HepG2 (cell line): Measurements from ENCODE around the gene DOCK9. TPM values are rescaled to one million over a fixed set of nuclear protein-coding genes. Genes with fewer than 3 reads are reported as not detected.

Source experiments
- ATAC-seq: fragments of 200-7000 bp; cut with Tn5 transposase; 3 replicates; pipeline ENCODE4 v1.9.1; 2020; ENCODE audit warnings: mild to moderate bottlenecking, moderate library complexity
- BruUV-seq: library from RNA; stranded (reverse); fragments of 400-500 nt; replicated peaks from 2 replicates; lab custom pipeline; 2021; lab: Mats Ljungman, UMichigan
- CTCF ChIA-PET: fragments of 300-600 bp; formaldehyde crosslinking; extraction: SDS; loops from one replicate; lab custom pipeline; 2021; ENCODE audit warnings: low total read pairs, inconsistent platforms, low intra/inter-chr PET ratio; lab: Yijun Ruan, JAX
- POLR2A ChIA-PET: fragments of 350-600 bp; sonication (Branson Sonifier 250); formaldehyde crosslinking; loops from one replicate; lab custom pipeline; 2020; ENCODE audit warnings: antibody characterized with exemption, inconsistent platforms; lab: Yijun Ruan, JAX
- DNase-seq: peaks from one replicate; pipeline ENCODE4 v3.0.0-alpha.2; 2015; ENCODE audit warnings: low spot score
- FAIRE-seq: peaks from 3 replicates; lab custom pipeline; 2011; peaks lifted over from hg19 to GRCh38; lab: Jason Lieb, UNC
- H2AFZ ChIP-seq: one replicate; pipeline ENCODE4 v1.6.1; 2011; ENCODE audit warnings: low read length, inconsistent platforms
- H3K27ac ChIP-seq: fragments of 300-600 bp; 3 replicates; pipeline ENCODE4 v1.8.0; 2011; ENCODE audit warnings: mixed run types, mild to moderate bottlenecking, mixed read lengths, low read length, inconsistent platforms; ENCODE audit not compliant: insufficient read depth; ENCODE audit errors: extremely low read length
- H3K27me3 ChIP-seq, 2 experiments: fragments of 200-600 bp in 1 of 2; 2 replicates in 1 of 2; 3 replicates in 1 of 2; pipeline versions ENCODE4 v1.6.0 to v1.8.0; 2011; ENCODE audit warnings: low read length in 2 of 2, mild to moderate bottlenecking in 2 of 2, moderate library complexity in 2 of 2, inconsistent platforms in 1 of 2; ENCODE audit not compliant: insufficient read depth in 2 of 2, control insufficient read depth in 1 of 2
- H3K36me3 ChIP-seq, 2 experiments: fragments of 200-600 bp in 1 of 2; replicated peaks in 1 of 2; 2 replicates in 1 of 2; 3 replicates in 1 of 2; pipeline versions ENCODE4 v1.5.1 to v1.8.0; 2011; ENCODE audit warnings: low read length in 2 of 2, inconsistent platforms in 1 of 2; ENCODE audit not compliant: insufficient read depth in 2 of 2, control insufficient read depth in 1 of 2
- H3K4me1 ChIP-seq: 2 replicates; pipeline ENCODE4 v1.5.1; 2012; ENCODE audit warnings: low read length, inconsistent platforms; ENCODE audit not compliant: insufficient read depth
- H3K4me2 ChIP-seq: 2 replicates; pipeline ENCODE4 v1.6.0; 2011; ENCODE audit warnings: low read depth, low read length, inconsistent platforms
- H3K4me3 ChIP-seq, 3 experiments: fragments of 200-600 bp in 1 of 3; sonication (generic), shearing (Covaris generic) in 1 of 3; replicated peaks in 1 of 3; 2 replicates each; pipeline ENCODE4 v1.5.1; 2011 to 2016; ENCODE audit warnings: low read length in 3 of 3, inconsistent platforms in 2 of 3, low read depth in 2 of 3, mild to moderate bottlenecking in 2 of 3, control low read depth in 1 of 3, mixed read lengths in 1 of 3; ENCODE audit not compliant: insufficient read depth in 1 of 3
- H3K79me2 ChIP-seq: one replicate; pipeline ENCODE4 v1.6.1; 2011; ENCODE audit warnings: low read length, inconsistent platforms; ENCODE audit not compliant: insufficient read depth
- H3K9ac ChIP-seq: 2 replicates; pipeline ENCODE4 v1.6.0; 2011; ENCODE audit warnings: mild to moderate bottlenecking, low read depth, low read length, inconsistent platforms; ENCODE audit not compliant: insufficient read depth
- H3K9me3 ChIP-seq: 2 replicates; pipeline ENCODE4 v1.5.1; 2012; ENCODE audit warnings: mild to moderate bottlenecking, low read length
- H4K20me1 ChIP-seq: 2 replicates; pipeline ENCODE4 v1.6.0; 2011; ENCODE audit warnings: inconsistent platforms, mild to moderate bottlenecking, low read length, moderate library complexity; ENCODE audit not compliant: insufficient read depth
- ATM ChIP-seq: fragments of 450-650 bp; IDR thresholded peaks from 2 replicates; pipeline ENCODE4 v1.7.1; 2017; ENCODE audit warnings: mild to moderate bottlenecking, borderline replicate concordance
- BRD4 ChIP-seq: sonication (generic); formaldehyde crosslinking; IDR thresholded peaks from 2 replicates; pipeline ENCODE4 v1.4.0; 2020; ENCODE audit warnings: missing genetic modification reagents
- IKZF4 ChIP-seq: sonication (generic); formaldehyde crosslinking; IDR thresholded peaks from 2 replicates; pipeline ENCODE4 v1.5.1; 2020; ENCODE audit warnings: borderline replicate concordance, mild to moderate bottlenecking, low read depth, missing genetic modification reagents; ENCODE audit errors: not compliant biosample characterization
- IRF9 ChIP-seq: sonication (generic); formaldehyde crosslinking; IDR thresholded peaks from 2 replicates; pipeline ENCODE4 v1.8.0; 2022; ENCODE audit warnings: missing genetic modification reagents, mild to moderate bottlenecking, borderline replicate concordance
- SSRP1 ChIP-seq: IDR thresholded peaks from 2 replicates; pipeline ENCODE4 v1.6.1; 2016; ENCODE audit warnings: control low read depth
- ZFYVE20 ChIP-seq: sonication (generic); formaldehyde crosslinking; IDR thresholded peaks from 2 replicates; pipeline ENCODE4 v1.8.0; 2023; ENCODE audit warnings: low read depth, mild to moderate bottlenecking, moderate library complexity, missing genetic modification reagents, borderline replicate concordance
- ZNF274 ChIP-seq: sonication (generic); formaldehyde crosslinking; IDR thresholded peaks from 2 replicates; pipeline ENCODE4 v1.5.1; 2020; ENCODE audit warnings: mild to moderate bottlenecking, missing genetic modification reagents
- ZNF543 ChIP-seq: sonication (generic); formaldehyde crosslinking; IDR thresholded peaks from 2 replicates; pipeline ENCODE4 v1.4.0; 2020; ENCODE audit warnings: mild to moderate bottlenecking, missing genetic modification reagents
- ZNF574 ChIP-seq: sonication (generic); formaldehyde crosslinking; IDR thresholded peaks from 2 replicates; pipeline ENCODE4 v1.4.0; 2020; ENCODE audit warnings: missing genetic modification reagents
- ZNF704 ChIP-seq: sonication (generic); formaldehyde crosslinking; IDR thresholded peaks from 2 replicates; pipeline ENCODE4 v1.8.1; 2023; ENCODE audit warnings: mild to moderate bottlenecking, inconsistent platforms, moderate library complexity, missing genetic modification reagents, borderline replicate concordance
- ZNF777 ChIP-seq: sonication (generic); formaldehyde crosslinking; IDR thresholded peaks from 2 replicates; pipeline ENCODE4 v1.4.0; 2020; ENCODE audit warnings: missing genetic modification reagents
- WGBS: methylation state at CpG from one replicate; pipeline ENCODE4 v1.1.6; 2017; ENCODE audit warnings: low lambda C conversion rate; 5-methylcytosine and 5-hydroxymethylcytosine counted together
- in situ Hi-C: cut with HindIII; loops from 2 replicates; pipeline ENCODE4 v1.10.0; 2017; ENCODE audit warnings: low pct_unique_long_range_greater_than_20kb; ENCODE audit not compliant: extremely low pct_ligation_motif_present
- intact Hi-C: fragments of 100-400 bp; cut with micrococcal nuclease; formaldehyde crosslinking; loops from one replicate; pipeline ENCODE4 v1.10.0; 2022; ENCODE audit not compliant: unreplicated experiment
- polyA plus RNA-seq, 8 experiments: library from polyadenylated mRNA; depleted of rRNA in 3 of 8; stranded (reverse) in 7 of 8; unstranded in 1 of 8; fragments of >200 nt; fragmentation: Illumina TruSeq in 4 of 8; extraction: Trizol in 4 of 8; gene quantifications; 2 replicates each; pipeline versions ENCODE4 v1.2.1 to v1.2.3, GENCODE V29; 2011 to 2016; ENCODE audit warnings: low read depth in 4 of 8, missing spikeins in 1 of 8, mixed read lengths in 1 of 8; ENCODE audit not compliant: insufficient read depth in 1 of 8
- total RNA-seq, 5 experiments: library from RNA; depleted of rRNA; stranded (reverse); fragments of >200 nt; fragmentation: Illumina TruSeq; extraction: Trizol; gene quantifications; 2 replicates each; pipeline ENCODE4 v1.2.3, GENCODE V29; 2016; ENCODE audit warnings: low read depth in 1 of 5

DOCK9 gene
- total and polyA plus RNA-seq, 2 of the 13 experiments (the other 11 are each of a cell fraction or from before 2014, with no cell fraction given), result 0.44 to 0.97 TPM

- TF ChIP-seq SSRP1 (CRISPR knock-in tag), result no peak
- no peak for TF ChIP-seq ZNF777 (CRISPR knock-in tag)
Measured at GRCh38 chr13:98868932-98869331, 108.9 kb downstream of the DOCK9 start (continued).

GRCh38 chr13:98866882-98867281 lies 111.0 kb downstream of the DOCK9 start:
- Histone ChIP-seq H3K9ac (no peak overlapping the region), H3K4me1 (no peaks in the 10 kb centered on the region), H3K27ac (no peak overlapping the region), H3K79me2 (no peaks in the 10 kb centered on the region), H3K9me3 (no peaks in the 10 kb centered on the region), H2AFZ (no peak overlapping the region), H3K36me3 (no peaks in the 10 kb centered on the region), H3K27me3 (no peaks in the 10 kb centered on the region; a peak in 1 of 5 replicates), H4K20me1 (no peaks in the 10 kb centered on the region), H3K4me2 (no peak overlapping the region), H3K4me3 (no peak overlapping the region)
- POLR2A ChIA-PET, result no interaction called here
- TF ChIP-seq BRD4 (CRISPR knock-in tag), result no peak
- TF ChIP-seq ZNF574 (CRISPR knock-in tag), result no peak
- TF ChIP-seq ZFYVE20 (CRISPR knock-in tag), result no peak
- no peak for TF ChIP-seq ZNF704 (CRISPR knock-in tag)
- no peak for TF ChIP-seq IRF9 (CRISPR knock-in tag)
- TF ChIP-seq ZNF543, result no peak
- no peak for TF ChIP-seq IKZF4 (CRISPR knock-in tag)
- TF ChIP-seq ATM, result no peak
- TF ChIP-seq ZNF274, result no peak
- in situ Hi-C loops (no loop called here), intact Hi-C loops (no loop called here)
- no peak for ATAC-seq
- FAIRE-seq, result no peak
- BruUV-seq, result no TSS peak
- DNase-seq, result no peak
- WGBS, result 85% methylated on average over 1 of the region's 1 CpG
- CTCF ChIA-PET, result no interaction called here
